Measurements from ENCODE around the gene GAB2.

GAB2 gene

GRCh38 chr11:78349114-78349513, 68.5 kb downstream of the GAB2 start:
- DNase-seq (ENCODE audit: low spot score), result no peak
- TF ChIP-seq CTCF (IDR thresholded peaks at IDR 0.05; ENCODE audit: extremely low read depth, insufficient read depth, missing control alignments), result no peak
- in situ Hi-C loops (cut with MboI; ENCODE audit: low pct_unique_long_range_greater_than_20kb, low sequenced_read_pairs, unreplicated experiment), result no loop called here

- in situ Hi-C loops (cut with MboI; ENCODE audit: low pct_unique_long_range_greater_than_20kb, low sequenced_read_pairs, unreplicated experiment), result no loop called here
- no peak for DNase-seq (ENCODE audit: low spot score)
- no peak for TF ChIP-seq CTCF (IDR thresholded peaks at IDR 0.05; ENCODE audit: extremely low read depth, insufficient read depth, missing control alignments)
These were observed 69.7 kb downstream of the GAB2 start for GRCh38 chr11:78347956-78348355.

GRCh38 chr11:78346799-78347198, 70.8 kb downstream of the GAB2 start:
- no peak for TF ChIP-seq CTCF (IDR thresholded peaks at IDR 0.05; ENCODE audit: extremely low read depth, insufficient read depth, missing control alignments)
- in situ Hi-C loops (cut with MboI; ENCODE audit: low pct_unique_long_range_greater_than_20kb, low sequenced_read_pairs, unreplicated experiment), result no loop called here
- DNase-seq (ENCODE audit: low spot score), result no peak

GRCh38 chr11:78345450-78345849, 72.2 kb downstream of the GAB2 start:
- DNase-seq (ENCODE audit: low spot score), result no peak
- in situ Hi-C loops (cut with MboI; ENCODE audit: low pct_unique_long_range_greater_than_20kb, low sequenced_read_pairs, unreplicated experiment), result no loop called here
- no peak for TF ChIP-seq CTCF (IDR thresholded peaks at IDR 0.05; ENCODE audit: extremely low read depth, insufficient read depth, missing control alignments)

GRCh38 chr11:78344676-78345075, 72.9 kb downstream of the GAB2 start:
- DNase-seq (ENCODE audit: low spot score), result no peak
- in situ Hi-C loops (cut with MboI; ENCODE audit: low pct_unique_long_range_greater_than_20kb, low sequenced_read_pairs, unreplicated experiment), result no loop called here
- TF ChIP-seq CTCF (IDR thresholded peaks at IDR 0.05; ENCODE audit: extremely low read depth, insufficient read depth, missing control alignments), result no peak

GRCh38 chr11:78344094-78344493, 73.5 kb downstream of the GAB2 start:
- no peak for DNase-seq (ENCODE audit: low spot score)
- in situ Hi-C loops (cut with MboI; ENCODE audit: low pct_unique_long_range_greater_than_20kb, low sequenced_read_pairs, unreplicated experiment), result no loop called here
- no peak for TF ChIP-seq CTCF (IDR thresholded peaks at IDR 0.05; ENCODE audit: extremely low read depth, insufficient read depth, missing control alignments)

GRCh38 chr11:78343303-78343702, 74.3 kb downstream of the GAB2 start:
- no peak for DNase-seq (ENCODE audit: low spot score)
- in situ Hi-C loops (cut with MboI; ENCODE audit: low pct_unique_long_range_greater_than_20kb, low sequenced_read_pairs, unreplicated experiment), result no loop called here
- TF ChIP-seq CTCF (IDR thresholded peaks at IDR 0.05; ENCODE audit: extremely low read depth, insufficient read depth, missing control alignments), result no peak

Data from GM13977 (cell line).